ENCODE data around the gene ADH1B. TPM values are rescaled to one million over a fixed set of nuclear protein-coding genes. Genes with fewer than 3 reads are reported as not detected.

The ADH1B gene
- polyA plus RNA-seq, 3 donors: not detected

- no CpG with 5 or more reads among the region's 1 CpG for WGBS (ENCODE audit: insufficient coverage)
- H3K36me3 Mint-ChIP-seq: no peaks in the 10 kb centered on the region
- Histone ChIP-seq H3K4me1 (ENCODE audit: control insufficient read depth in 1 of 2, insufficient read depth in 2 of 2, low read length in 2 of 2) (no peaks in the 10 kb centered on the region), H3K9ac (ENCODE audit: insufficient read depth, low read length, poor library complexity, severe bottlenecking) (no peak overlapping the region), H2AFZ (ENCODE audit: insufficient read depth, low read depth, low read length, poor library complexity, severe bottlenecking) (no peak overlapping the region), H3K36me3 (replicated peaks in 1 of 2; ENCODE audit: control insufficient read depth in 1 of 2, insufficient read depth in 2 of 2, low read length in 2 of 2) (no peaks in the 10 kb centered on the region), H3K4me2 (replicated peaks; ENCODE audit: extremely low read depth, low read length, poor library complexity, severe bottlenecking) (no peak overlapping the region), H3K4me3 (replicated peaks in 1 of 3; ENCODE audit: low read depth in 2 of 3, low read length in 3 of 3) (no peak overlapping the region), H3K27me3 (ENCODE audit: control insufficient read depth in 2 of 2, insufficient read depth in 2 of 2, low read length in 2 of 2) (no peaks in the 10 kb centered on the region), H3K9me3 (replicated peaks in 1 of 2; ENCODE audit: control insufficient read depth in 1 of 2, insufficient read depth in 1 of 2, low read length in 2 of 2) (peaks cover 0 to 6% of the 10 kb centered on the region in 2 donors), H3K79me2 (ENCODE audit: insufficient read depth, low read length) (no peaks in the 10 kb centered on the region), H4K20me1 (ENCODE audit: insufficient read depth, low read length) (no peaks in the 10 kb centered on the region), H3K27ac (ENCODE audit: low read depth in 1 of 2, low read length in 2 of 2) (no peak overlapping the region)
- H3K27ac Mint-ChIP-seq: no peak overlapping the region
- H3K27me3 Mint-ChIP-seq (ENCODE audit: low read depth in 3 of 3): peaks cover 0 to 4% (median 0%) of the 10 kb centered on the region in 3 donors
- peaks cover 0 to 14% (median 7%) of the 10 kb centered on the region in 7 donors for H3K9me3 Mint-ChIP-seq
- intact Hi-C loops (cut with micrococcal nuclease): no loop called here
- H3K4me1 Mint-ChIP-seq: no peaks in the 10 kb centered on the region
- no peak overlapping the region for H3K4me3 Mint-ChIP-seq
- TF ChIP-seq, protein P1, sequence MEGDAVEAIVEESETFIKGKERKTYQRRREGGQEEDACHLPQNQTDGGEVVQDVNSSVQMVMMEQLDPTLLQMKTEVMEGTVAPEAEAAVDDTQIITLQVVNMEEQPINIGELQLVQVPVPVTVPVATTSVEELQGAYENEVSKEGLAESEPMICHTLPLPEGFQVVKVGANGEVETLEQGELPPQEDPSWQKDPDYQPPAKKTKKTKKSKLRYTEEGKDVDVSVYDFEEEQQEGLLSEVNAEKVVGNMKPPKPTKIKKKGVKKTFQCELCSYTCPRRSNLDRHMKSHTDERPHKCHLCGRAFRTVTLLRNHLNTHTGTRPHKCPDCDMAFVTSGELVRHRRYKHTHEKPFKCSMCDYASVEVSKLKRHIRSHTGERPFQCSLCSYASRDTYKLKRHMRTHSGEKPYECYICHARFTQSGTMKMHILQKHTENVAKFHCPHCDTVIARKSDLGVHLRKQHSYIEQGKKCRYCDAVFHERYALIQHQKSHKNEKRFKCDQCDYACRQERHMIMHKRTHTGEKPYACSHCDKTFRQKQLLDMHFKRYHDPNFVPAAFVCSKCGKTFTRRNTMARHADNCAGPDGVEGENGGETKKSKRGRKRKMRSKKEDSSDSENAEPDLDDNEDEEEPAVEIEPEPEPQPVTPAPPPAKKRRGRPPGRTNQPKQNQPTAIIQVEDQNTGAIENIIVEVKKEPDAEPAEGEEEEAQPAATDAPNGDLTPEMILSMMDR (IDR thresholded peaks at IDR 0.05): no peak
- no peak for DNase-seq
Measured at GRCh38 chr4:99366491-99366890, 45.3 kb upstream of the ADH1B start.

GRCh38 chr4:99362768-99363167 is 41.6 kb upstream of the ADH1B start:
- peaks cover 0 to 4% (median 0%) of the 10 kb centered on the region in 3 donors for H3K27me3 Mint-ChIP-seq (ENCODE audit: low read depth in 3 of 3)
- H3K27ac Mint-ChIP-seq: no peak overlapping the region
- Histone ChIP-seq H3K79me2 (ENCODE audit: insufficient read depth, low read length) (no peaks in the 10 kb centered on the region), H3K4me2 (replicated peaks; ENCODE audit: extremely low read depth, low read length, poor library complexity, severe bottlenecking) (no peak overlapping the region), H3K4me3 (replicated peaks in 1 of 3; ENCODE audit: low read depth in 2 of 3, low read length in 3 of 3) (no peak overlapping the region), H3K27ac (ENCODE audit: low read depth in 1 of 2, low read length in 2 of 2) (no peak overlapping the region), H2AFZ (ENCODE audit: insufficient read depth, low read depth, low read length, poor library complexity, severe bottlenecking) (no peak overlapping the region), H4K20me1 (ENCODE audit: insufficient read depth, low read length) (no peaks in the 10 kb centered on the region), H3K9ac (ENCODE audit: insufficient read depth, low read length, poor library complexity, severe bottlenecking) (no peak overlapping the region), H3K9me3 (replicated peaks in 1 of 2; ENCODE audit: control insufficient read depth in 1 of 2, insufficient read depth in 1 of 2, low read length in 2 of 2) (peaks cover 6 to 8% of the 10 kb centered on the region in 2 donors), H3K27me3 (ENCODE audit: control insufficient read depth in 2 of 2, insufficient read depth in 2 of 2, low read length in 2 of 2) (no peaks in the 10 kb centered on the region), H3K4me1 (ENCODE audit: control insufficient read depth in 1 of 2, insufficient read depth in 2 of 2, low read length in 2 of 2) (no peaks in the 10 kb centered on the region), H3K36me3 (replicated peaks in 1 of 2; ENCODE audit: control insufficient read depth in 1 of 2, insufficient read depth in 2 of 2, low read length in 2 of 2) (no peaks in the 10 kb centered on the region)
- TF ChIP-seq, protein P1 (IDR thresholded peaks at IDR 0.05): no peak
- no peak for DNase-seq
- H3K4me1 Mint-ChIP-seq: no peaks in the 10 kb centered on the region
- no peak overlapping the region for H3K4me3 Mint-ChIP-seq
- intact Hi-C loops (cut with micrococcal nuclease): no loop called here
- peaks cover 2 to 21% (median 12%) of the 10 kb centered on the region in 7 donors for H3K9me3 Mint-ChIP-seq
- no peaks in the 10 kb centered on the region for H3K36me3 Mint-ChIP-seq

All from CD14-positive monocyte (primary cell).